Neural progenitor cell (in vitro differentiated cells): Measurements from ENCODE around the gene VEPH1. TPM values are rescaled to one million over a fixed set of nuclear protein-coding genes. Genes with fewer than 3 reads are reported as not detected.

Source experiments
- DNase-seq: peaks from one replicate; pipeline ENCODE4 v3.0.0-alpha.2; 2016; ENCODE audit warnings: low spot score
- H2AFZ ChIP-seq: fragments of 200-600 bp; sonication (generic); replicated peaks from 2 replicates; pipeline ENCODE4 v1.6.1; 2016; ENCODE audit warnings: antibody characterized with exemption
- H3F3A ChIP-seq: fragments of 200-600 bp; sonication (generic); 2 replicates; pipeline ENCODE4 v1.6.1; 2016; ENCODE audit warnings: antibody characterized with exemption, low read depth
- H3K27ac ChIP-seq: fragments of 200-600 bp; sonication (generic); 2 replicates; pipeline ENCODE4 v1.5.1; 2016; ENCODE audit warnings: mild to moderate bottlenecking
- H3K27me3 ChIP-seq: fragments of 200-600 bp; sonication (generic); 2 replicates; pipeline ENCODE4 v1.6.1; 2016; ENCODE audit warnings: mild to moderate bottlenecking, moderate library complexity
- H3K36me3 ChIP-seq: fragments of 200-600 bp; sonication (generic); 2 replicates; pipeline ENCODE4 v1.5.1; 2016
- H3K4me1 ChIP-seq: fragments of 200-600 bp; sonication (generic); 2 replicates; pipeline ENCODE4 v1.6.1; 2016; ENCODE audit warnings: mixed run types
- H3K4me2 ChIP-seq: fragments of 200-600 bp; sonication (generic); 2 replicates; pipeline ENCODE4 v1.6.1; 2016
- H3K4me3 ChIP-seq: fragments of 200-600 bp; sonication (generic); 2 replicates; pipeline ENCODE4 v1.5.1; 2016
- H3K79me2 ChIP-seq: fragments of 200-600 bp; sonication (generic); 2 replicates; pipeline ENCODE4 v1.6.1; 2016; ENCODE audit warnings: low read depth
- H3K9ac ChIP-seq: fragments of 200-600 bp; sonication (generic); 2 replicates; pipeline ENCODE4 v1.6.1; 2016
- H3K9me3 ChIP-seq: fragments of 200-600 bp; sonication (generic); 2 replicates; pipeline ENCODE4 v1.5.1; 2016; ENCODE audit warnings: low read depth
- H4K20me1 ChIP-seq: fragments of 200-600 bp; sonication (generic); 2 replicates; pipeline ENCODE4 v1.6.1; 2016; ENCODE audit warnings: low read depth
- H3K27ac Mint-ChIP-seq: 3 replicates; pipeline ENCODE4 v1.8.0; 2021; ENCODE audit warnings: mixed read lengths
- H3K27me3 Mint-ChIP-seq: 2 replicates; pipeline ENCODE4 v1.8.0; 2022; ENCODE audit warnings: low read depth, mild to moderate bottlenecking, inconsistent platforms, moderate library complexity, mixed read lengths; ENCODE audit not compliant: insufficient read depth
- H3K36me3 Mint-ChIP-seq: 3 replicates; pipeline ENCODE4 v1.8.0; 2021; ENCODE audit warnings: mixed read lengths
- H3K4me1 Mint-ChIP-seq: 3 replicates; pipeline ENCODE4 v1.8.0; 2021; ENCODE audit warnings: mixed read lengths
- H3K4me3 Mint-ChIP-seq: 3 replicates; pipeline ENCODE4 v1.8.0; 2021; ENCODE audit warnings: mild to moderate bottlenecking, moderate library complexity, mixed read lengths
- H3K9me3 Mint-ChIP-seq: 3 replicates; pipeline ENCODE4 v1.8.0; 2020; ENCODE audit warnings: mixed read lengths
- CTCF ChIP-seq: fragments of 200-600 bp; sonication (generic); IDR thresholded peaks from 2 replicates; pipeline ENCODE4 v1.5.1; 2017; ENCODE audit warnings: antibody characterized with exemption, mild to moderate bottlenecking
- EZH2 ChIP-seq: fragments of 200-600 bp; sonication (generic); IDR thresholded peaks from 2 replicates; pipeline ENCODE4 v1.6.1; 2017; ENCODE audit warnings: antibody characterized with exemption, mild to moderate bottlenecking, moderate library complexity
- EZH2phosphoT487 ChIP-seq: fragments of 200-600 bp; sonication (generic); IDR thresholded peaks from 2 replicates; pipeline ENCODE4 v1.6.1; 2017; ENCODE audit warnings: antibody characterized with exemption
- total RNA-seq: library from RNA; depleted of rRNA; stranded (reverse); fragments of >200 nt; gene quantifications from 2 replicates; pipeline ENCODE4 v1.2.3, GENCODE V29; 2015; ENCODE audit warnings: low replicate concordance

The VEPH1 gene
- total RNA-seq, 1 donor from 2014 or later: not detected

DNA sequence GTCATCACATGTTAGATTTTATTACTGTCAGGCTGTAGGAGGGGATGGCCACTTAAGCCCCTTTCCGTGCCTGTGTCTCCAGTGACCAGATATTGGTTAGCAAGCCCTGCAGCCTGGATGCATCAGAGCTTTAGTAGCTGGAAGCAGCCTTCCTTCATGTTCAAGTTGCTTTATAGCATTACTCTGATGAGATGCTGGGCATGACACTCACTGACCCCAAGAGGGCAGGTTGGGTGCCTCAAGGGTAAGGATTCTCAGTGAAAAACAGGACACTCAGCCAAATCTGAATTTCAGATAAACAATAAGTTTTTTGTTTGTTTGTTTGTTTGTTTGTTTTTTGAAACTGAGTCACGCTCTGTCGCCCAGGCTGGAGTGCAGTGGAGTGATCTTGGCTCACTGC is 135.0 kb downstream of the VEPH1 start:
- Mint-ChIP-seq H3K27ac (no peak overlapping the region), H3K27me3 (no peaks in the 10 kb centered on the region), H3K36me3 (peaks cover 19% of the 10 kb centered on the region), H3K4me3 (no peak overlapping the region), H3K4me1 (peaks cover 21% of the 10 kb centered on the region), H3K9me3 (peaks cover 10% of the 10 kb centered on the region)
- Histone ChIP-seq H3K27ac (no peak overlapping the region), H3K36me3 (no peaks in the 10 kb centered on the region), H2AFZ (no peak overlapping the region), H3K9ac (no peak overlapping the region), H3K79me2 (no peaks in the 10 kb centered on the region), H3F3A (no peaks in the 10 kb centered on the region), H3K4me1 (peaks cover 21% of the 10 kb centered on the region), H3K27me3 (no peaks in the 10 kb centered on the region), H3K4me3 (no peak overlapping the region), H3K4me2 (no peak overlapping the region), H4K20me1 (no peaks in the 10 kb centered on the region), H3K9me3 (no peaks in the 10 kb centered on the region)
- TF ChIP-seq CTCF (no peak), EZH2 (no peak), EZH2phosphoT487 (no peak)
- DNase-seq: no peak

DNA sequence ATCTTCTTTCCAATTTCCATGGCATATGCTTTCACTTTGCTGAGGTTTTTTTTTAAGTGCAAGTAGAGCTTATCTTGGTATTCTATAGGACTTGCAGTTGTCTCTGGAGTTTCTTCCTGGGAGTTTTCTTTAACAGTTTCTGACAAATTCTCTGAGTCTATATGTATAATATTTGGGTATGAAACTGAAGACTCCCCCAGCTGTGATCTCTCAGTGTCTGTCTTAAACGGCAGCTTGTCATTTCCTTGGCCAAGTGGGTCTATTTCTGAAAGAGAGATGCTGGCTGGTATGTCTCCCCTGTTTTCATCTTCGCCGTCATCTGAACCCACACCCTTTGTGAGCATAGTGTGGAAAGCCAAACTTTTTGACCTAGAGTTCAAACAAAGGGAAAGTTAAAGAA is 139.8 kb downstream of the VEPH1 start:
- H3K27ac Mint-ChIP-seq: no peak overlapping the region
- Histone ChIP-seq H3K9ac (no peak overlapping the region), H3K4me3 (no peak overlapping the region), H3K4me1 (peaks cover 3% of the 10 kb centered on the region), H3K27me3 (no peaks in the 10 kb centered on the region), H3K36me3 (no peaks in the 10 kb centered on the region), H3K9me3 (no peaks in the 10 kb centered on the region), H2AFZ (no peak overlapping the region), H3K79me2 (no peaks in the 10 kb centered on the region), H3K27ac (no peak overlapping the region), H3K4me2 (no peak overlapping the region), H4K20me1 (no peaks in the 10 kb centered on the region), H3F3A (no peaks in the 10 kb centered on the region)
- H3K36me3 Mint-ChIP-seq: peaks cover 5% of the 10 kb centered on the region
- H3K4me1 Mint-ChIP-seq: peaks cover 11% of the 10 kb centered on the region
- no peaks in the 10 kb centered on the region for H3K9me3 Mint-ChIP-seq
- TF ChIP-seq EZH2phosphoT487 (no peak), EZH2 (no peak), CTCF (no peak)
- peaks cover 2% of the 10 kb centered on the region for H3K27me3 Mint-ChIP-seq
- DNase-seq: no peak
- no peak overlapping the region for H3K4me3 Mint-ChIP-seq

DNA sequence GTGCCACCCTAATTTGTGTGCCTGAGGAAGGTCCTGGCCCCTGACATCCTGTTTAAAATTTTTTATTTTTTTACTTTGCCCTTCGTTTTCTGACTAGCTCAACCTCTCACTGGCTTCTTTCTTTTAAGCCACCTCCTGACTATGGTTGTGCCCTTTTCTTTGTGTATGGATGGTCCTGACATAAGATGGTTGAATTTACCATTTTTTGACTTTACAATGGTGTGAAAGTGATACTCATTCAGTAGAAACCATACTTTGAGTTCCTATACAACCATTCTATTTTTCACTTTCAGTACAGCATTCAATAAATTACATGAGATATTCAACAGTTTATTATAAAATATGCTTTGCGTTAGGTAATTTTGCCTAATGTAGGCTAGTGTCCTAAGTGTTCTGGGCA is 140.9 kb downstream of the VEPH1 start:
- H3F3A ChIP-seq: no peaks in the 10 kb centered on the region
- no peak overlapping the region for H2AFZ ChIP-seq
- H3K27me3 ChIP-seq: no peaks in the 10 kb centered on the region
- no peaks in the 10 kb centered on the region for H3K79me2 ChIP-seq
- Mint-ChIP-seq H3K27ac (no peak overlapping the region), H3K9me3 (peaks cover 3% of the 10 kb centered on the region), H3K4me1 (peaks cover 7% of the 10 kb centered on the region), H3K4me3 (no peak overlapping the region), H3K36me3 (peaks cover 8% of the 10 kb centered on the region), H3K27me3 (peaks cover 2% of the 10 kb centered on the region)
- no peak overlapping the region for H3K27ac ChIP-seq
- no peak overlapping the region for H3K4me3 ChIP-seq
- no peaks in the 10 kb centered on the region for H4K20me1 ChIP-seq
- no peak overlapping the region for H3K4me2 ChIP-seq
- no peaks in the 10 kb centered on the region for H3K9me3 ChIP-seq
- no peaks in the 10 kb centered on the region for H3K36me3 ChIP-seq
- TF ChIP-seq EZH2phosphoT487 (no peak), CTCF (no peak), EZH2 (no peak)
- no peak for DNase-seq
- no peak overlapping the region for H3K9ac ChIP-seq
- peaks cover 3% of the 10 kb centered on the region for H3K4me1 ChIP-seq

DNA sequence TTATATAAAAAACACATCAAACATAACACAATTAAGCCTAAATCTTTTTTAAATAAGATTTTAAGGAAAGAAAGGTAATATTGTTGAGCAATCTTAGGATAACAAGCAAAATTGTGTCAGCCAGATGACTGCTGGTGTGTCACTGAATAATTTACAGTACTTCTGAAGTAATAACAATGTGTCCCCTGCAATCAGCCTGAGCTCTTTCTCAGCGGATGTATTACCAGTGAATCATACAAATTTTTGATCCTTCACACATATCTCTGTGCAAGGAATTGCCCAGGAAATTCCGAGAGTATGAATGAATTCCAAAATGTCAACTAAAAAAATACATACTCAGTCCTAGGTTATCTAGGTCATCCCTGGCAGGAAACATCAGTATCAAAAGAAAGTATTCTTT is 143.2 kb downstream of the VEPH1 start:
- no peak overlapping the region for H3K9ac ChIP-seq
- H3K27ac Mint-ChIP-seq: no peak overlapping the region

More for the DNA sequence above, 143.2 kb downstream of the VEPH1 start:
- Mint-ChIP-seq H3K9me3 (peaks cover 3% of the 10 kb centered on the region), H3K27me3 (peaks cover 2% of the 10 kb centered on the region), H3K4me3 (no peak overlapping the region), H3K4me1 (peaks cover 15% of the 10 kb centered on the region), H3K36me3 (peaks cover 8% of the 10 kb centered on the region)
- Histone ChIP-seq H3K9me3 (no peaks in the 10 kb centered on the region), H4K20me1 (no peaks in the 10 kb centered on the region), H3K4me3 (no peak overlapping the region), H2AFZ (no peak overlapping the region), H3K4me2 (no peak overlapping the region), H3K79me2 (no peaks in the 10 kb centered on the region), H3K27ac (no peak overlapping the region), H3K27me3 (no peaks in the 10 kb centered on the region), H3F3A (no peaks in the 10 kb centered on the region), H3K4me1 (no peaks in the 10 kb centered on the region), H3K36me3 (no peaks in the 10 kb centered on the region)
- DNase-seq: no peak
- TF ChIP-seq EZH2phosphoT487: no peak
- no peak for TF ChIP-seq CTCF
- no peak for TF ChIP-seq EZH2
